ENCODE measurements around the gene MPRIP.

The MPRIP gene

DNA sequence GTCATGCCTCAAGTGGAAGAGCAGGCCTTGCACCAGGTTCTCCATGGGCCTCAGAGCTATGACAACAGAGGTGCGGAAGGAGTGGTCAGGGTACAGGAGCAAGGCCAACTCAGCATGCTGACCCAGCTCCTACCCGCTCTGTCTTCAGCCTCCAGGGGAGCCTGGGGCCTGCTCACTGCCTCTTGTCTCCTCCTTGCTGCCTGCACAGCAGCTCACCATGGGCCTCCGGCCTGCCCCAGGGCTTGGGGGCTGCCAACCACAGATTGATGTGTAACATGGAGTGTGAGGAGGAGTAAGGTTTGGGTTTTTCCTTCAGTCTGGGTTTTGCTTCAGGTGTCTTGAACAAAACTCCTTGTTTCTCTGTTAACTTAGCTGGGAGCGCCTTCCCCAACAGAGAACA lies 101.8 kb downstream of the MPRIP start:
- H3K4me3 ChIP-seq (ENCODE audit: low read depth, low read length): no peak overlapping the region
- H3K9ac ChIP-seq (ENCODE audit: low read depth, low read length): no peak overlapping the region
- peaks cover 9% of the 10 kb centered on the region; the same call in 1 of the 2 replicates for H3K4me1 ChIP-seq (ENCODE audit: control insufficient read depth, insufficient read depth, low read length)
- H3K36me3 ChIP-seq (ENCODE audit: control insufficient read depth, insufficient read depth, low read length): peaks cover 77% of the 10 kb centered on the region
- no peaks in the 10 kb centered on the region for H3K27me3 ChIP-seq (ENCODE audit: control insufficient read depth, insufficient read depth, low read length)
- H3K27ac ChIP-seq (ENCODE audit: low read depth, low read length): no peak overlapping the region
- no peaks in the 10 kb centered on the region for H3K9me3 ChIP-seq (ENCODE audit: control insufficient read depth, insufficient read depth, low read length)

GRCh38 chr17:17144916-17145665 lies 102.8 kb downstream of the MPRIP start:
- H3K4me1 ChIP-seq (ENCODE audit: control insufficient read depth, insufficient read depth, low read length): peaks cover 8% of the 10 kb centered on the region; the same call in 1 of the 2 replicates
- no peak overlapping the region for H3K9ac ChIP-seq (ENCODE audit: low read depth, low read length)
- no peaks in the 10 kb centered on the region for H3K27me3 ChIP-seq (ENCODE audit: control insufficient read depth, insufficient read depth, low read length)
- no peak overlapping the region for H3K27ac ChIP-seq (ENCODE audit: low read depth, low read length)
- no peaks in the 10 kb centered on the region for H3K9me3 ChIP-seq (ENCODE audit: control insufficient read depth, insufficient read depth, low read length)
- no peak overlapping the region for H3K4me3 ChIP-seq (ENCODE audit: low read depth, low read length)
- peaks cover 77% of the 10 kb centered on the region for H3K36me3 ChIP-seq (ENCODE audit: control insufficient read depth, insufficient read depth, low read length)

GRCh38 chr17:17146786-17147406 lies 104.6 kb downstream of the MPRIP start:
- H3K4me1 ChIP-seq (ENCODE audit: control insufficient read depth, insufficient read depth, low read length): no peaks in the 10 kb centered on the region
- H3K4me3 ChIP-seq (ENCODE audit: low read depth, low read length): no peak overlapping the region
- no peak overlapping the region for H3K9ac ChIP-seq (ENCODE audit: low read depth, low read length)
- H3K36me3 ChIP-seq (ENCODE audit: control insufficient read depth, insufficient read depth, low read length): peaks cover 85% of the 10 kb centered on the region
- no peaks in the 10 kb centered on the region for H3K9me3 ChIP-seq (ENCODE audit: control insufficient read depth, insufficient read depth, low read length)
- no peaks in the 10 kb centered on the region for H3K27me3 ChIP-seq (ENCODE audit: control insufficient read depth, insufficient read depth, low read length)
- no peak overlapping the region for H3K27ac ChIP-seq (ENCODE audit: low read depth, low read length)

- Histone ChIP-seq H3K27me3 (ENCODE audit: control insufficient read depth, insufficient read depth, low read length) (no peaks in the 10 kb centered on the region), H3K4me3 (ENCODE audit: low read depth, low read length) (no peak overlapping the region), H3K36me3 (ENCODE audit: control insufficient read depth, insufficient read depth, low read length) (peaks cover 83% of the 10 kb centered on the region), H3K9me3 (ENCODE audit: control insufficient read depth, insufficient read depth, low read length) (no peaks in the 10 kb centered on the region), H3K9ac (ENCODE audit: low read depth, low read length) (no peak overlapping the region), H3K27ac (ENCODE audit: low read depth, low read length) (no peak overlapping the region), H3K4me1 (ENCODE audit: control insufficient read depth, insufficient read depth, low read length) (no peaks in the 10 kb centered on the region)
These were observed 105.6 kb downstream of the MPRIP start for GRCh38 chr17:17147821-17148220.

- Histone ChIP-seq H3K27ac (ENCODE audit: low read depth, low read length) (no peak overlapping the region), H3K9me3 (ENCODE audit: control insufficient read depth, insufficient read depth, low read length) (no peaks in the 10 kb centered on the region), H3K9ac (ENCODE audit: low read depth, low read length) (no peak overlapping the region), H3K27me3 (ENCODE audit: control insufficient read depth, insufficient read depth, low read length) (no peaks in the 10 kb centered on the region), H3K4me1 (ENCODE audit: control insufficient read depth, insufficient read depth, low read length) (no peaks in the 10 kb centered on the region), H3K4me3 (ENCODE audit: low read depth, low read length) (no peak overlapping the region), H3K36me3 (ENCODE audit: control insufficient read depth, insufficient read depth, low read length) (peaks cover 84% of the 10 kb centered on the region)
These were observed 107.5 kb downstream of the MPRIP start for GRCh38 chr17:17149520-17150447.

DNA sequence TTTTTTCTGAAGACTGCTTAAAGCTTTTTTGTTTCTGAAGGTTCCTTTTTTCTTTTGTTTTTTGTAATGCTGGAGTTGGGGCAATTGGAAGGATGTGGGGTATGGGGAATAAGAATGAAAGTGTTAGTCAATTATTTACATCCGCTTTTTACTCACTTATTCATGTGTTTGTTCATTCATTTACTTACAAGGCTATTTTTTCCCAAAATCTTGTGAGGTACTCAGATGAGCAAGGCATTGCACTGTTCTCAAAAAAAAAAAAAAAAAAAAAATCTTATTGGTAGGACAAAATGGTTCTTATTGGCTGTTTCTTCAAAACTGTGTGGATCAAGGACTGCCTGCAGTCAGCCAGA lies 108.2 kb downstream of the MPRIP start:
- Histone ChIP-seq H3K27ac (ENCODE audit: low read depth, low read length) (no peak overlapping the region), H3K36me3 (ENCODE audit: control insufficient read depth, insufficient read depth, low read length) (peaks cover 85% of the 10 kb centered on the region), H3K9ac (ENCODE audit: low read depth, low read length) (no peak overlapping the region), H3K4me3 (ENCODE audit: low read depth, low read length) (no peak overlapping the region), H3K4me1 (ENCODE audit: control insufficient read depth, insufficient read depth, low read length) (no peaks in the 10 kb centered on the region), H3K9me3 (ENCODE audit: control insufficient read depth, insufficient read depth, low read length) (no peaks in the 10 kb centered on the region), H3K27me3 (ENCODE audit: control insufficient read depth, insufficient read depth, low read length) (no peaks in the 10 kb centered on the region)

- Histone ChIP-seq H3K9me3 (ENCODE audit: control insufficient read depth, insufficient read depth, low read length) (no peaks in the 10 kb centered on the region), H3K36me3 (ENCODE audit: control insufficient read depth, insufficient read depth, low read length) (peaks cover 85% of the 10 kb centered on the region), H3K4me3 (ENCODE audit: low read depth, low read length) (no peak overlapping the region), H3K9ac (ENCODE audit: low read depth, low read length) (no peak overlapping the region), H3K27ac (ENCODE audit: low read depth, low read length) (no peak overlapping the region), H3K27me3 (ENCODE audit: control insufficient read depth, insufficient read depth, low read length) (no peaks in the 10 kb centered on the region), H3K4me1 (ENCODE audit: control insufficient read depth, insufficient read depth, low read length) (no peaks in the 10 kb centered on the region)
These were observed 108.8 kb downstream of the MPRIP start for GRCh38 chr17:17151055-17151454.

DNA sequence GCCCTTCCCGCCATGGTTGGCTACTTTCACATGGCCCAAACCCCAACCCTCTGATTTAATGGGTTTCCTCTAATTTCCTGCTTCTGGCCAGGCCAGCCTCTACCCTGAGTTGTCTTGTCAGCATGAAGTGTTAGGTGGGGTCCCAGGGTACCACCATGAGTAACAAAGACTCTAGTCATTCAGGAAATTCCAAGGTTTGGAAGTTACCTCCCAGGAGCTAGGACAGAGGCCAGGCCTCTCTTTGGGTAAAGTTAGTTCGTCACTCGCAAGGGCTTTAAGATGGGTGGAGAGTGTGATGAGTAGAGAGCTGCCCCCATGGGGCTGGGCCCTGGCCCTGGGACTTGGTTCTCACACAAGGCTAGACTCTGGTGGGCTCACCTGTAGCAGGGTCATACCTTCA lies 109.3 kb downstream of the MPRIP start:
- Histone ChIP-seq H3K9ac (ENCODE audit: low read depth, low read length) (no peak overlapping the region), H3K27ac (ENCODE audit: low read depth, low read length) (no peak overlapping the region), H3K9me3 (ENCODE audit: control insufficient read depth, insufficient read depth, low read length) (no peaks in the 10 kb centered on the region), H3K36me3 (ENCODE audit: control insufficient read depth, insufficient read depth, low read length) (peaks cover 83% of the 10 kb centered on the region), H3K4me3 (ENCODE audit: low read depth, low read length) (no peak overlapping the region), H3K4me1 (ENCODE audit: control insufficient read depth, insufficient read depth, low read length) (no peaks in the 10 kb centered on the region), H3K27me3 (ENCODE audit: control insufficient read depth, insufficient read depth, low read length) (no peaks in the 10 kb centered on the region)

- no peak overlapping the region for H3K27ac ChIP-seq (ENCODE audit: low read depth, low read length)
- H3K4me1 ChIP-seq (ENCODE audit: control insufficient read depth, insufficient read depth, low read length): no peaks in the 10 kb centered on the region
- no peak overlapping the region for H3K9ac ChIP-seq (ENCODE audit: low read depth, low read length)
- H3K9me3 ChIP-seq (ENCODE audit: control insufficient read depth, insufficient read depth, low read length): no peaks in the 10 kb centered on the region
- H3K36me3 ChIP-seq (ENCODE audit: control insufficient read depth, insufficient read depth, low read length): peaks cover 85% of the 10 kb centered on the region
- no peaks in the 10 kb centered on the region for H3K27me3 ChIP-seq (ENCODE audit: control insufficient read depth, insufficient read depth, low read length)
- H3K4me3 ChIP-seq (ENCODE audit: low read depth, low read length): no peak overlapping the region
These were observed 109.7 kb downstream of the MPRIP start for GRCh38 chr17:17151962-17152361.

GRCh38 chr17:17152385-17152784 lies 110.1 kb downstream of the MPRIP start:
- Histone ChIP-seq H3K4me3 (ENCODE audit: low read depth, low read length) (no peak overlapping the region), H3K9me3 (ENCODE audit: control insufficient read depth, insufficient read depth, low read length) (no peaks in the 10 kb centered on the region), H3K4me1 (ENCODE audit: control insufficient read depth, insufficient read depth, low read length) (no peaks in the 10 kb centered on the region), H3K36me3 (ENCODE audit: control insufficient read depth, insufficient read depth, low read length) (peaks cover 85% of the 10 kb centered on the region), H3K27me3 (ENCODE audit: control insufficient read depth, insufficient read depth, low read length) (no peaks in the 10 kb centered on the region), H3K27ac (ENCODE audit: low read depth, low read length) (no peak overlapping the region), H3K9ac (ENCODE audit: low read depth, low read length) (no peak overlapping the region)

GRCh38 chr17:17153071-17153470 lies 110.8 kb downstream of the MPRIP start:
- Histone ChIP-seq H3K27ac (ENCODE audit: low read depth, low read length) (no peak overlapping the region), H3K36me3 (ENCODE audit: control insufficient read depth, insufficient read depth, low read length) (peaks cover 78% of the 10 kb centered on the region), H3K4me3 (ENCODE audit: low read depth, low read length) (no peak overlapping the region), H3K9me3 (ENCODE audit: control insufficient read depth, insufficient read depth, low read length) (no peaks in the 10 kb centered on the region), H3K4me1 (ENCODE audit: control insufficient read depth, insufficient read depth, low read length) (no peaks in the 10 kb centered on the region), H3K27me3 (ENCODE audit: control insufficient read depth, insufficient read depth, low read length) (no peaks in the 10 kb centered on the region), H3K9ac (ENCODE audit: low read depth, low read length) (no peak overlapping the region)
